Stimulated activated CD4-positive, alpha-beta T cell treated with anti-CD3 and anti-CD28 coated beads, Interleukin-2, amount 100 ng/mL, for 48 hours (primary cell): ENCODE results near the gene RWDD4.

Experiments used
- DNase-seq, 2 donors: peaks; one replicate each; pipeline ENCODE4 v3.0.0-alpha.2; 2020

RWDD4 gene

GRCh38 chr4:183659029-183659871 is at the start of gene RWDD4, which contains the start of gene TRAPPC11:
Gene RWDD4 (minus strand): TSS chr4:183659185. CDS start chr4:183658952, 233 bp downstream.
Gene TRAPPC11 (plus strand): TSS chr4:183659293. CDS start chr4:183663868, 4,575 bp downstream.
- peak; percentile 85 to 89 for DNase-seq

- DNase-seq: no peak
These were observed 43.5 kb upstream of the RWDD4 start for GRCh38 chr4:183702492-183702891.

DNA sequence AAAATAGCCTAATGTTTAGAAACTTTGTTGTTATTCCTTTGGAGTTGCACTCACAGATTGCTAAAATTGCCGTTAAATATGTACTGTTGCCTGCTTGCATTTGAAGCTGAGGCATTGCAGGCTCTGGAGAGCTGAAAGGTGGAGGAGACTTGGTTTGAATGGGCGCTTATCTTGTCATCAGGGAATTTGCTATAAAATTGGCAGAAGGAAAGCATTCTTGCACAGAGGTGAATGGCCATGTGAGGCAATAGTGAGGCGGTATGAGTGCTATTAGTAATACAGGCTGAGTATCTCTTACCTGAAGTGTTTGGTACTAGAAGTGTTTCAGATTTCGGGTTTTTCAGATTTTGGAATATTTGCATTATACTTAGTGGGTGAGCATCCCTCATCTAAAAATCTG is 41.4 kb upstream of the RWDD4 start:
- no peak for DNase-seq

DNA sequence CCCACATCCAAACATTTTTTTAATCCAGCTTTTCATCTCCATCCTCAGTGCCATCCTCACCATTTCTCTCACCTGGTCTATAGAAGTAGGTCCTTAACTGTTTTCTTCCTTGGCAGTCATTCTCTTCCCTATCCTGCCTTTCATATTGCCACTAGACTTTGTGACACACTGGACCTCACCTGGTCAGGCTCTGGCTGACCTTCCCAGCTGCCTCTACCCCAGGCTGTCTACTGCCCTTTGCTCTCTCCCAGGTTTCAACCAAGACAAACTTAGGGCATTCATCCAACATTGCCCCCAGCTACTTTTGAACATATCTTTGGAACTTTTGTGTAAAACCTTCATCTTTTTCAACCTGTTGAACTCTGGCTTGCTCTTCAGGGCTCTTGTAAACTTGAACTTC is 39.9 kb upstream of the RWDD4 start:
- DNase-seq: no peak

DNA sequence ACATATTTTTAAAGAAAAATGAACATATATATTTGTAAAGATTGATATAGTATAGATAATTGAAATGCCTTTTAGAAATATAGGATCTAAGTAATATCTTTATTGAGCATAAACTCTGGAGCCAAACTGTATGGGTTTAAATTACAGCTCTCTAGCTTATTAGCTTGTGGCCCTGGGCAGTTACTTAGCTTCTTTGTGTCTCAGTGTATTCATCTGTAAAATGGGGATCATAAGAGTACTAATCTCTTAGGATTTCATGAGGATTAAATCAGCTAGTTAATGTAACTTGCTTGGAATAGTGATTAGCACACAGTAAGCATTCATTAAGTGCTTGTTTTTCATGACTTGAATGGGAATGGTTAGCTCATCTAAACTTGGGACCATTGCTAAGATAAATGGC is 32.9 kb upstream of the RWDD4 start:
- DNase-seq: no peak

- DNase-seq: no peak
These were observed 32.0 kb upstream of the RWDD4 start for GRCh38 chr4:183691006-183691405.

DNA sequence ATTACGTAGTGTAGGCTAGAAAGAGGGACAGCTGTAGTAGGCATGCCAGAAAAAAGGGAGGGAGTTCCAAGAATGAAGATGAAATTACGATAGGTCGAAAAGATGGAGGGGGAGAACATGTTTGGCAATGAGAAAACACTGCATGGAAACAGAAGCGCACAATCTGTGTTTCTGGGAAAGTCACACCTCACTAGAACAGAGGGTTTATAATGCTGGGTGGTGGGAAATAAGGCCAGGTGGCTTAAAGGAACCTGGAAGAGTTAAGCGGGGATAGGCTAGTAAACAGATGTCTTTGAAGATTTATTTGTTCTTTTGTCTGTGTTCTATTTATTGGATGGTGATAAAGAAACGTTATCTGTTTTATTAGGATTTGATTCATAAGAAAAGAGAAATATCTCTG is 29.2 kb upstream of the RWDD4 start:
- no peak for DNase-seq

- DNase-seq: no peak
These were observed 27.5 kb upstream of the RWDD4 start for GRCh38 chr4:183686461-183686860.

DNA sequence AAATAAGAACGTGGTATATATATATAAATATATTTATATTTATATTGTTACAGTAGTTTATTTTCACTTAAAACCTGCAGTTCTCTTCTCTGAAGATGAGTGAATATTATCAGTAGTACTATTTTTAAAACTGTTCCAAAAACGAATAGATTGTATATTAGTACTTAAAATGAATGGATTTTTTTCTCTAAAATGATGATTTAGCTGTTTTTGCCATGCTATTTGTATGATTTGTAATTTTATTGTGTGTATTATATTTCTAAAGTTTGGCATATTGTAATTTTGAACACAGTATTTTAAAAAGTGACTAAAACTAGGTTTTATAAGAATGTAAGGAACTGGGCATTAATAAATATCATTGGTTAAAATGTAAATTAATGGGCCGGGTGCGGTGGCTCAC is 22.1 kb upstream of the RWDD4 start:
- DNase-seq: no peak

GRCh38 chr4:183675625-183676024 is 16.6 kb upstream of the RWDD4 start:
- no peak for DNase-seq

DNA sequence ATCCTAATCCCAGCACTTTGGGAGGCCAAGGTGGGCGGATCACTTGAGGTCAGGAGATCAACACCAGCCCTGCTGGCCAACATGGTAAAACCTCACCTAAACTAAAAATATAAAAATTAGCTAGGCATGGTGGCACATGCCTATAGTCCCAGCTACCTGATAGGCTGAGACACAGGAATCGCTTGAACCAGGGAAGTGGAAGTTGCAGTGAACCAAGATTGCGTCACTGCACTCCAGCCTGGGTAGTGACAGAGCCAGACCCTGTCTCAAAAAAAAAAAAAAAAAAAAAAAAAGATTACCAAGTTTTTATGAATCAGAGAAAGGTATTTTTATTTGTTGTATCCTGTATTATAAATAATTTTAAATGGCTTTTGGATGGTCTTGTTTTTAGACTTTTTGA is 15.2 kb upstream of the RWDD4 start:
- no peak for DNase-seq

- DNase-seq: no peak
These were observed 12.1 kb upstream of the RWDD4 start for GRCh38 chr4:183670960-183671555.

DNA sequence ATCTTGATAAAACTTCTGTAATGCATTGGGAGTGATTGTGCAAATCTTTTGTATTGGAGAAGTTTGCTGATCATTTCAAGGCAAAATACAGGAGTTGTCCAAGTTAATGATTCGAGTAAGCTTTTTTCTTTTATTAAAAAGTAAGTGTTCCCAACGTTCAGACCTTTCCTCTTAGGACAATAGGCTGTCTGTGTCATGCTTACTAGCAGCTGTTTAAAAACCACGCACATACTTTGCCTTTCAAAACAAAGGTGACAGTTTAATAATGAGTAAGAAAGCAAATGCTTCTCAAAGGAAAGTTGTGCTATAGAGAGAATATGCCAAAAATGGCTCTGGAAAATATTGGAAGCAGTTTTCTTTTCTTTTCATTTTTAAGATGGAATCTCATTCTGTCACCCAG is 11.3 kb upstream of the RWDD4 start:
- no peak for DNase-seq

GRCh38 chr4:183666088-183666487 is 7.1 kb upstream of the RWDD4 start:
- no peak for DNase-seq

GRCh38 chr4:183659872-183660242 is 872 bp upstream of the RWDD4 start:
- no peak for DNase-seq

DNA sequence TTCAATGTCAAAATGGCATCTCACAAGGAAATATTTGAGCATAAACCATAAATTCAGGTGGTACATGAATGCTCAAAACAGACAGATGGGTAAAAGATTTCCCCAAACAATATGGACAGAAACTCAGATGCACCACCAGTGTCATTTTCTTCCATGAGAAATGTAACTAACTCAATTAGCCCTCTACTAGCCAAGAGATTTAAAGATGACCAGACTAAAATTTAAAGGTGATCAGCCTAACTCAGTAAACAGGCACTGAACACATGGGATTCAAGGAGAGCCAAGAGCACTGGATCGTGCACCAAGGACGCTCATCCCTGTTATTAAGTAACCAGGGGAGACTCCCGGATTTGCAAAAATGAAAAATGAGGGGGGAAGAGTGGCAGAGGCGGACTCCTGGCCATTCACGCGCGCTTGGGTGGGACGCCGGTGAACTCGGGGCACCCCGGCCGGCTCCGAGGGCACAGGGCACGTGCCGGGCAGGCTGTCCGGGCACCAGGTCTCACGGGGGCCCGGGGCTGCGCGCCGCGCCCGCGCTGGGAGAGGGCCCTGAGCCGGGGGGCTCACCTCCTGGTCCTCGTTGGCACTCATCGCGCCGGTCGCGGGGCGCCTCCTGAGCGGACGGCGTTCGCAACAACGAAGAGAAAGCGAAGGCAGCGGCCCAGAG is 490 bp downstream of the RWDD4 start:
- peak in 1 of 2 donors; percentile 7 for DNase-seq

DNA sequence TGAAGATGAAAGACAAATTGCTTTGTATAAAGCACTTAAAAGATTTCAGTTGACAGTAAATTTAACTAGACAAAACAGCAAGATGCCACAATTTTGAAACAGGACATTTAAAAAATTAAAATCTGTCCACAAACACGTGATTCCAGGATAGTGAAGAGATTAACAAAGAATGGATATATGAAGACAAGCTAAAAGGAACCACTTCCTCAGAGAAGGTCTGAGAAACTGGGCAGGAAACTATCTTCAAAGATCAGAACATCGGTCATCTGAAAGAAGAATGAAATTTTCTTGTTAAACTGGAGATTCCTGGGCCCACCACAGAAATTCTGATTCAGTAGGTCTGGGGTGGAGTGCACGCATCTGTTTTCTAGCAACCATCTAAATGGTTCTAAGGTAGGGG is 1.4 kb downstream of the RWDD4 start:
- no peak for DNase-seq

DNA sequence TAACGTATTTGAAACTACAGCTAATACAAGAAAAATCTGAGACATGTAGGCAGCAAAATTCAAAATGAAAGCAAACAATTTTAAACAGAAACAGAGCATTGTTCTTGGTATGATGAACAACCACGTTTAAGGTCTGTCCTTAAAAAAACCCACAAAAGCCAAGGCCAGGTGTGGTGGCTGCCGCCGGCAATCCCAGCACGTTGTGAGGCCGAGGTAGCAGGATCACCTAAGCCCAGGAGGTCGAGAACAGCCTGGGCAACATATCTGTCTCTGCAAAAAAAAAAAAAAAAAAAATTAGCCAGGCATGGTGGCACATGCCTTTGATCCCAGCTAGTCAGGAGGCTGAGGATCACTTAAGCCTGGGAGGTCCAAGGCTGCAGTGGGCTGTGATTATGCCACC is 13.7 kb downstream of the RWDD4 start:
- no peak for DNase-seq

GRCh38 chr4:183639291-183639690 is 19.7 kb downstream of the RWDD4 start:
- no peak for DNase-seq

- DNase-seq: no peak
These were observed 20.5 kb downstream of the RWDD4 start for GRCh38 chr4:183638436-183638835.

DNA sequence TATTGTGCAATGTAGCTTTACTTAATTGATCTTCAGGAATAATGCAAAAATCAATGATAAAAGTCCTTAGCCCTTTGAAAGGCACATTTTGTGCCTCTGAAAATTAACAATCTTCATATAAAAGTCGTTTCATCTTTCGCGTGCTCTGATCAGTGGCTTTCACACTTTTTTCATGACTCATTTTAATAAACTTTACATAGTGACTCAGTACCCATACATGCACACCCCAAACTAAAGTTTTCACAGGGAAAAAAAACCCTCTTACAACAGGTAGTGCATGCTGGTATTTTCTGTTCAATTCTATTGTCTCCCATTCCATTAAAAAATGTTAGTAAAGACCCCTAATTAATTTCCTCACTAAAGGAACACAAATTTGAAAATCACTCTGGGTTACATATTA is 21.5 kb downstream of the RWDD4 start:
- no peak for DNase-seq

DNA sequence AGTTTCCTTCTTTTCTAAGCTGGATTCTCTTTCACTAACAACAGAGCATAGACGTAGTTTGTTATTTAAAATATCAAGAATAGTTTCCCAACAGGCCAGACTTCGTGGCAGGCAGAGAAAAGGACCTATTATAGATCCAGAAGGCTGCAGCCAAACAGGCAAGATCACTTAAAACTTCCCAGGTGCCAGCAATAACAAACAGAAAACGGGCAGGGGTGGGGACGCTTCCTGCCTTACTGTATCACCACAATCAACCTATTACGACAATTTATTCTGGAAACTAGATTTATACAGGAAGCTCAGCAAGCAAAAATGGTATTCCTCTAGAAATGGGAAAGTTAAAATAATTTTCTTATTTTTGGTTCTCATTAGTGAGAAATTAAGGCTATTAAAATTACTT is 22.1 kb downstream of the RWDD4 start:
- no peak for DNase-seq

- DNase-seq: no peak
These were observed 22.5 kb downstream of the RWDD4 start for GRCh38 chr4:183636503-183636902.

- DNase-seq: no peak
These were observed 23.2 kb downstream of the RWDD4 start for GRCh38 chr4:183635741-183636140.
